Measurements from ENCODE around the gene SFTPA2.

DNA sequence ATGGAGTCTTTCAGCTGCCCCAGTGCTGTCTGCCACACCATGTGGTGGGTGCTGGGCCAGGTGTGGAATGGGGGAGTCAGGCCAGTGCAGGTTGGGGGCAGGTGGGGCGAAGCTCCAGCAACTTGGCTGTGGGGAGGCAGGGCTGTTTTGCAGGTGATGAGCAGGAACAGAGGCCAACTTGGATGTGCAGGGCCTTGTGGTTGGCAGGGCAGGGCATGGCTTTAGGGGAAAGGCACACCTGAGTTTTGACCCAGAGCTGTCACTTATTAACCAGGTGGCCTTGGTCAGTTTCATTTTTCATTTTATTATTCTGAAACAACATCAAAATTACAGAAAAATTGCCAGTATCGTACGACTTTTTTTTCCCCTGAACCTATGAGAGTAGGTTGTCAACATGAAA is 1.1 kb upstream of the SFTPA2 start:
- TF ChIP-seq, protein P1, sequence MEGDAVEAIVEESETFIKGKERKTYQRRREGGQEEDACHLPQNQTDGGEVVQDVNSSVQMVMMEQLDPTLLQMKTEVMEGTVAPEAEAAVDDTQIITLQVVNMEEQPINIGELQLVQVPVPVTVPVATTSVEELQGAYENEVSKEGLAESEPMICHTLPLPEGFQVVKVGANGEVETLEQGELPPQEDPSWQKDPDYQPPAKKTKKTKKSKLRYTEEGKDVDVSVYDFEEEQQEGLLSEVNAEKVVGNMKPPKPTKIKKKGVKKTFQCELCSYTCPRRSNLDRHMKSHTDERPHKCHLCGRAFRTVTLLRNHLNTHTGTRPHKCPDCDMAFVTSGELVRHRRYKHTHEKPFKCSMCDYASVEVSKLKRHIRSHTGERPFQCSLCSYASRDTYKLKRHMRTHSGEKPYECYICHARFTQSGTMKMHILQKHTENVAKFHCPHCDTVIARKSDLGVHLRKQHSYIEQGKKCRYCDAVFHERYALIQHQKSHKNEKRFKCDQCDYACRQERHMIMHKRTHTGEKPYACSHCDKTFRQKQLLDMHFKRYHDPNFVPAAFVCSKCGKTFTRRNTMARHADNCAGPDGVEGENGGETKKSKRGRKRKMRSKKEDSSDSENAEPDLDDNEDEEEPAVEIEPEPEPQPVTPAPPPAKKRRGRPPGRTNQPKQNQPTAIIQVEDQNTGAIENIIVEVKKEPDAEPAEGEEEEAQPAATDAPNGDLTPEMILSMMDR (IDR thresholded peaks at IDR 0.05), result no peak
- TF ChIP-seq POLR2A (IDR thresholded peaks at IDR 0.05), result no peak

All from suprapubic skin (tissue), 3 donors.